ENCODE measurements around the gene GGA1. TPM values are rescaled to one million over a fixed set of nuclear protein-coding genes. Genes with fewer than 3 reads are reported as not detected.

Gene GGA1
- total and polyA plus RNA-seq, 10 of the 15 experiments (the other 5 are each of a cell fraction or from before 2014, with no cell fraction given) = 1.4 to 79.4 (median 44.4) TPM

DNA sequence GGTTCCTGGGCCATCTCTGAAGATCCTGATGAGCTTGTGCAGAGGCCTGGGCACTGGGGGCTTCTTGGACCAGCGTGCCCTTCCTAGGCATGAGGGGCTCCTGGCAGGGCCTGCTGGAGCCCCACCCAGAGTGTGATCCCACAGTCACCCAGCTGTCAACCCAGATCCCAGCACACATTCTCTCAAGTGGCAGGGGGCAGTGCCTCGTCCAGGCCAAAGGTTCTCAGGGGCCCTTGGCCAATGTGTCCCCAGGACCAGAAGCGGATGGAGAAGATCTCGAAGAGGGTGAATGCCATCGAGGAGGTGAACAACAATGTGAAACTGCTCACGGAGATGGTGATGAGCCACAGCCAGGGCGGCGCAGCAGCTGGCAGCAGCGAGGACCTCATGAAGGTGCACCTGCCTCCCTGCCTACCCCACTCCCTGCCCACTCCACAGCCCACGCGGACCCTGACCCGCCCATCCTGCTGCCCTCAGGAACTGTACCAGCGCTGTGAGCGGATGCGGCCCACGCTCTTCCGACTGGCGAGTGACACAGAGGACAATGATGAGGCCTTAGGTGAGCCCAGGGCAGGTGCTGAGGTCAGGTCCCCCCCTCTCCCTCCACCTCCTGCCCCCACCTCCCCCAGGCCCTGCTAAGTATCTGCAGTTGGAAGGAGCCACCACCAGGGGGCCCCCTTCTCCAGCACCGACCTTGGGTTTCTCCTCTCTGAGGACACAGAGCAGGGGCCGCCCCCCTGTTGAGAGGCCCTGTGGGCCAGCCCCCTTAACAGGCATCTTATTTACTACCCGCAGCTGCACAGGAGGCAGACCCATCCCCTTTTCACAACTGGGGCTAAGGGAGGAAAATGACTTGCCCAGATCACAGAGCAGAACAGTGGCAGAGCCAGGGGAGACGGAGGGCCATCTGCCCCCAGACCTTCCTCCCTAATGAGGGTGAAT lies 14.7 kb downstream of the GGA1 start (continued):
- TF ChIP-seq, protein P1, sequence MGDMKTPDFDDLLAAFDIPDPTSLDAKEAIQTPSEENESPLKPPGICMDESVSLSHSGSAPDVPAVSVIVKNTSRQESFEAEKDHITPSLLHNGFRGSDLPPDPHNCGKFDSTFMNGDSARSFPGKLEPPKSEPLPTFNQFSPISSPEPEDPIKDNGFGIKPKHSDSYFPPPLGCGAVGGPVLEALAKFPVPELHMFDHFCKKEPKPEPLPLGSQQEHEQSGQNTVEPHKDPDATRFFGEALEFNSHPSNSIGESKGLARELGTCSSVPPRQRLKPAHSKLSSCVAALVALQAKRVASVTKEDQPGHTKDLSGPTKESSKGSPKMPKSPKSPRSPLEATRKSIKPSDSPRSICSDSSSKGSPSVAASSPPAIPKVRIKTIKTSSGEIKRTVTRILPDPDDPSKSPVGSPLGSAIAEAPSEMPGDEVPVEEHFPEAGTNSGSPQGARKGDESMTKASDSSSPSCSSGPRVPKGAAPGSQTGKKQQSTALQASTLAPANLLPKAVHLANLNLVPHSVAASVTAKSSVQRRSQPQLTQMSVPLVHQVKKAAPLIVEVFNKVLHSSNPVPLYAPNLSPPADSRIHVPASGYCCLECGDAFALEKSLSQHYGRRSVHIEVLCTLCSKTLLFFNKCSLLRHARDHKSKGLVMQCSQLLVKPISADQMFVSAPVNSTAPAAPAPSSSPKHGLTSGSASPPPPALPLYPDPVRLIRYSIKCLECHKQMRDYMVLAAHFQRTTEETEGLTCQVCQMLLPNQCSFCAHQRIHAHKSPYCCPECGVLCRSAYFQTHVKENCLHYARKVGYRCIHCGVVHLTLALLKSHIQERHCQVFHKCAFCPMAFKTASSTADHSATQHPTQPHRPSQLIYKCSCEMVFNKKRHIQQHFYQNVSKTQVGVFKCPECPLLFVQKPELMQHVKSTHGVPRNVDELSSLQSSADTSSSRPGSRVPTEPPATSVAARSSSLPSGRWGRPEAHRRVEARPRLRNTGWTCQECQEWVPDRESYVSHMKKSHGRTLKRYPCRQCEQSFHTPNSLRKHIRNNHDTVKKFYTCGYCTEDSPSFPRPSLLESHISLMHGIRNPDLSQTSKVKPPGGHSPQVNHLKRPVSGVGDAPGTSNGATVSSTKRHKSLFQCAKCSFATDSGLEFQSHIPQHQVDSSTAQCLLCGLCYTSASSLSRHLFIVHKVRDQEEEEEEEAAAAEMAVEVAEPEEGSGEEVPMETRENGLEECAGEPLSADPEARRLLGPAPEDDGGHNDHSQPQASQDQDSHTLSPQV (IDR thresholded peaks at IDR 0.05) = no peak
- no peak for TF ChIP-seq RCOR1 (conservative IDR thresholded peaks at IDR 0.05; ENCODE audit: low read depth, low read length)
- TF ChIP-seq, protein P2, sequence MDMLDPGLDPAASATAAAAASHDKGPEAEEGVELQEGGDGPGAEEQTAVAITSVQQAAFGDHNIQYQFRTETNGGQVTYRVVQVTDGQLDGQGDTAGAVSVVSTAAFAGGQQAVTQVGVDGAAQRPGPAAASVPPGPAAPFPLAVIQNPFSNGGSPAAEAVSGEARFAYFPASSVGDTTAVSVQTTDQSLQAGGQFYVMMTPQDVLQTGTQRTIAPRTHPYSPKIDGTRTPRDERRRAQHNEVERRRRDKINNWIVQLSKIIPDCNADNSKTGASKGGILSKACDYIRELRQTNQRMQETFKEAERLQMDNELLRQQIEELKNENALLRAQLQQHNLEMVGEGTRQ (IDR thresholded peaks at IDR 0.05; ENCODE audit: borderline replicate concordance, low read depth, low read length) = no peak
- TF ChIP-seq HDAC6 (IDR thresholded peaks at IDR 0.05; ENCODE audit: unreplicated experiment) = no peak
- peak; percentile 60; the same call in 1 of the 2 replicates for TF ChIP-seq SMC3 (IDR thresholded peaks at IDR 0.05; ENCODE audit: borderline replicate concordance, low read length)
- TF ChIP-seq, protein P3, sequence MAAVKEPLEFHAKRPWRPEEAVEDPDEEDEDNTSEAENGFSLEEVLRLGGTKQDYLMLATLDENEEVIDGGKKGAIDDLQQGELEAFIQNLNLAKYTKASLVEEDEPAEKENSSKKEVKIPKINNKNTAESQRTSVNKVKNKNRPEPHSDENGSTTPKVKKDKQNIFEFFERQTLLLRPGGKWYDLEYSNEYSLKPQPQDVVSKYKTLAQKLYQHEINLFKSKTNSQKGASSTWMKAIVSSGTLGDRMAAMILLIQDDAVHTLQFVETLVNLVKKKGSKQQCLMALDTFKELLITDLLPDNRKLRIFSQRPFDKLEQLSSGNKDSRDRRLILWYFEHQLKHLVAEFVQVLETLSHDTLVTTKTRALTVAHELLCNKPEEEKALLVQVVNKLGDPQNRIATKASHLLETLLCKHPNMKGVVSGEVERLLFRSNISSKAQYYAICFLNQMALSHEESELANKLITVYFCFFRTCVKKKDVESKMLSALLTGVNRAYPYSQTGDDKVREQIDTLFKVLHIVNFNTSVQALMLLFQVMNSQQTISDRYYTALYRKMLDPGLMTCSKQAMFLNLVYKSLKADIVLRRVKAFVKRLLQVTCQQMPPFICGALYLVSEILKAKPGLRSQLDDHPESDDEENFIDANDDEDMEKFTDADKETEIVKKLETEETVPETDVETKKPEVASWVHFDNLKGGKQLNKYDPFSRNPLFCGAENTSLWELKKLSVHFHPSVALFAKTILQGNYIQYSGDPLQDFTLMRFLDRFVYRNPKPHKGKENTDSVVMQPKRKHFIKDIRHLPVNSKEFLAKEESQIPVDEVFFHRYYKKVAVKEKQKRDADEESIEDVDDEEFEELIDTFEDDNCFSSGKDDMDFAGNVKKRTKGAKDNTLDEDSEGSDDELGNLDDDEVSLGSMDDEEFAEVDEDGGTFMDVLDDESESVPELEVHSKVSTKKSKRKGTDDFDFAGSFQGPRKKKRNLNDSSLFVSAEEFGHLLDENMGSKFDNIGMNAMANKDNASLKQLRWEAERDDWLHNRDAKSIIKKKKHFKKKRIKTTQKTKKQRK (IDR thresholded peaks at IDR 0.05; ENCODE audit: low read depth, low read length) = no peak
- TF ChIP-seq MXI1 (IDR thresholded peaks at IDR 0.05; ENCODE audit: low read depth, low read length) = no peak
- peak; percentile 52; the same call in 1 of the 2 replicates for TF ChIP-seq YY1 (IDR thresholded peaks at IDR 0.05; ENCODE audit: low read depth, low read length)
- TF ChIP-seq, protein P4, sequence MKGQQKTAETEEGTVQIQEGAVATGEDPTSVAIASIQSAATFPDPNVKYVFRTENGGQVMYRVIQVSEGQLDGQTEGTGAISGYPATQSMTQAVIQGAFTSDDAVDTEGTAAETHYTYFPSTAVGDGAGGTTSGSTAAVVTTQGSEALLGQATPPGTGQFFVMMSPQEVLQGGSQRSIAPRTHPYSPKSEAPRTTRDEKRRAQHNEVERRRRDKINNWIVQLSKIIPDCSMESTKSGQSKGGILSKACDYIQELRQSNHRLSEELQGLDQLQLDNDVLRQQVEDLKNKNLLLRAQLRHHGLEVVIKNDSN (IDR thresholded peaks at IDR 0.05; ENCODE audit: borderline replicate concordance, extremely low read length, insufficient read depth, low read depth, low read length) = no peak
- TF ChIP-seq HDGF (IDR thresholded peaks at IDR 0.05) = no peak
- TF ChIP-seq RB1 (IDR thresholded peaks at IDR 0.05; ENCODE audit: borderline replicate concordance) = 0 out of 2 replicates have a peak, but pooled peaks have one; percentile 48
- no peak for TF ChIP-seq CBFB (IDR thresholded peaks at IDR 0.05; ENCODE audit: low read depth)
- TF ChIP-seq, protein P5, sequence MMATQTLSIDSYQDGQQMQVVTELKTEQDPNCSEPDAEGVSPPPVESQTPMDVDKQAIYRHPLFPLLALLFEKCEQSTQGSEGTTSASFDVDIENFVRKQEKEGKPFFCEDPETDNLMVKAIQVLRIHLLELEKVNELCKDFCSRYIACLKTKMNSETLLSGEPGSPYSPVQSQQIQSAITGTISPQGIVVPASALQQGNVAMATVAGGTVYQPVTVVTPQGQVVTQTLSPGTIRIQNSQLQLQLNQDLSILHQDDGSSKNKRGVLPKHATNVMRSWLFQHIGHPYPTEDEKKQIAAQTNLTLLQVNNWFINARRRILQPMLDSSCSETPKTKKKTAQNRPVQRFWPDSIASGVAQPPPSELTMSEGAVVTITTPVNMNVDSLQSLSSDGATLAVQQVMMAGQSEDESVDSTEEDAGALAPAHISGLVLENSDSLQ (IDR thresholded peaks at IDR 0.05) = no peak
- TF ChIP-seq ZNF207 (IDR thresholded peaks at IDR 0.05; ENCODE audit: borderline replicate concordance) = no peak
- no peak for TF ChIP-seq TCF3 (IDR thresholded peaks at IDR 0.05; ENCODE audit: borderline replicate concordance, insufficient read depth, low read depth, low read length)
- no peak for TF ChIP-seq POLR2AphosphoS5 (IDR thresholded peaks at IDR 0.05; ENCODE audit: low read length)

All from GM12878 (cell line).